ENCODE measurements around the gene ARID4B.

- TF ChIP-seq TRIM22 (IDR thresholded peaks at IDR 0.05) (no peak), TP53 (CRISPR knock-in tag; conservative IDR thresholded peaks at IDR 0.05) (no peak), ZNF549 (CRISPR knock-in tag; IDR thresholded peaks at IDR 0.05) (no peak), ATF1 (CRISPR knock-in tag; IDR thresholded peaks at IDR 0.05) (no peak), CREM (IDR thresholded peaks at IDR 0.05) (no peak), CREM (CRISPR knock-in tag; IDR thresholded peaks at IDR 0.05) (no peak), ARID2 (CRISPR knock-in tag; IDR thresholded peaks at IDR 0.05; ENCODE audit: borderline replicate concordance) (no peak), IKZF5 (CRISPR knock-in tag; IDR thresholded peaks at IDR 0.05) (no peak), ZNF83 (CRISPR knock-in tag; IDR thresholded peaks at IDR 0.05; ENCODE audit: borderline replicate concordance) (no peak), ZBTB7A (CRISPR knock-in tag; IDR thresholded peaks at IDR 0.05) (no peak)
- TF ChIP-seq, protein P1, sequence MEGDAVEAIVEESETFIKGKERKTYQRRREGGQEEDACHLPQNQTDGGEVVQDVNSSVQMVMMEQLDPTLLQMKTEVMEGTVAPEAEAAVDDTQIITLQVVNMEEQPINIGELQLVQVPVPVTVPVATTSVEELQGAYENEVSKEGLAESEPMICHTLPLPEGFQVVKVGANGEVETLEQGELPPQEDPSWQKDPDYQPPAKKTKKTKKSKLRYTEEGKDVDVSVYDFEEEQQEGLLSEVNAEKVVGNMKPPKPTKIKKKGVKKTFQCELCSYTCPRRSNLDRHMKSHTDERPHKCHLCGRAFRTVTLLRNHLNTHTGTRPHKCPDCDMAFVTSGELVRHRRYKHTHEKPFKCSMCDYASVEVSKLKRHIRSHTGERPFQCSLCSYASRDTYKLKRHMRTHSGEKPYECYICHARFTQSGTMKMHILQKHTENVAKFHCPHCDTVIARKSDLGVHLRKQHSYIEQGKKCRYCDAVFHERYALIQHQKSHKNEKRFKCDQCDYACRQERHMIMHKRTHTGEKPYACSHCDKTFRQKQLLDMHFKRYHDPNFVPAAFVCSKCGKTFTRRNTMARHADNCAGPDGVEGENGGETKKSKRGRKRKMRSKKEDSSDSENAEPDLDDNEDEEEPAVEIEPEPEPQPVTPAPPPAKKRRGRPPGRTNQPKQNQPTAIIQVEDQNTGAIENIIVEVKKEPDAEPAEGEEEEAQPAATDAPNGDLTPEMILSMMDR (CRISPR knock-in tag; IDR thresholded peaks at IDR 0.05), result no peak
- TF ChIP-seq, protein P2, sequence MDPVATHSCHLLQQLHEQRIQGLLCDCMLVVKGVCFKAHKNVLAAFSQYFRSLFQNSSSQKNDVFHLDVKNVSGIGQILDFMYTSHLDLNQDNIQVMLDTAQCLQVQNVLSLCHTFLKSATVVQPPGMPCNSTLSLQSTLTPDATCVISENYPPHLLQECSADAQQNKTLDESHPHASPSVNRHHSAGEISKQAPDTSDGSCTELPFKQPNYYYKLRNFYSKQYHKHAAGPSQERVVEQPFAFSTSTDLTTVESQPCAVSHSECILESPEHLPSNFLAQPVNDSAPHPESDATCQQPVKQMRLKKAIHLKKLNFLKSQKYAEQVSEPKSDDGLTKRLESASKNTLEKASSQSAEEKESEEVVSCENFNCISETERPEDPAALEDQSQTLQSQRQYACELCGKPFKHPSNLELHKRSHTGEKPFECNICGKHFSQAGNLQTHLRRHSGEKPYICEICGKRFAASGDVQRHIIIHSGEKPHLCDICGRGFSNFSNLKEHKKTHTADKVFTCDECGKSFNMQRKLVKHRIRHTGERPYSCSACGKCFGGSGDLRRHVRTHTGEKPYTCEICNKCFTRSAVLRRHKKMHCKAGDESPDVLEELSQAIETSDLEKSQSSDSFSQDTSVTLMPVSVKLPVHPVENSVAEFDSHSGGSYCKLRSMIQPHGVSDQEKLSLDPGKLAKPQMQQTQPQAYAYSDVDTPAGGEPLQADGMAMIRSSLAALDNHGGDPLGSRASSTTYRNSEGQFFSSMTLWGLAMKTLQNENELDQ (CRISPR knock-in tag; IDR thresholded peaks at IDR 0.05; ENCODE audit: borderline replicate concordance), result no peak
- TF ChIP-seq, protein P3, sequence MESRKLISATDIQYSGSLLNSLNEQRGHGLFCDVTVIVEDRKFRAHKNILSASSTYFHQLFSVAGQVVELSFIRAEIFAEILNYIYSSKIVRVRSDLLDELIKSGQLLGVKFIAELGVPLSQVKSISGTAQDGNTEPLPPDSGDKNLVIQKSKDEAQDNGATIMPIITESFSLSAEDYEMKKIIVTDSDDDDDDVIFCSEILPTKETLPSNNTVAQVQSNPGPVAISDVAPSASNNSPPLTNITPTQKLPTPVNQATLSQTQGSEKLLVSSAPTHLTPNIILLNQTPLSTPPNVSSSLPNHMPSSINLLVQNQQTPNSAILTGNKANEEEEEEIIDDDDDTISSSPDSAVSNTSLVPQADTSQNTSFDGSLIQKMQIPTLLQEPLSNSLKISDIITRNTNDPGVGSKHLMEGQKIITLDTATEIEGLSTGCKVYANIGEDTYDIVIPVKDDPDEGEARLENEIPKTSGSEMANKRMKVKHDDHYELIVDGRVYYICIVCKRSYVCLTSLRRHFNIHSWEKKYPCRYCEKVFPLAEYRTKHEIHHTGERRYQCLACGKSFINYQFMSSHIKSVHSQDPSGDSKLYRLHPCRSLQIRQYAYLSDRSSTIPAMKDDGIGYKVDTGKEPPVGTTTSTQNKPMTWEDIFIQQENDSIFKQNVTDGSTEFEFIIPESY (CRISPR knock-in tag; IDR thresholded peaks at IDR 0.05), result no peak
- TF ChIP-seq, protein P4, sequence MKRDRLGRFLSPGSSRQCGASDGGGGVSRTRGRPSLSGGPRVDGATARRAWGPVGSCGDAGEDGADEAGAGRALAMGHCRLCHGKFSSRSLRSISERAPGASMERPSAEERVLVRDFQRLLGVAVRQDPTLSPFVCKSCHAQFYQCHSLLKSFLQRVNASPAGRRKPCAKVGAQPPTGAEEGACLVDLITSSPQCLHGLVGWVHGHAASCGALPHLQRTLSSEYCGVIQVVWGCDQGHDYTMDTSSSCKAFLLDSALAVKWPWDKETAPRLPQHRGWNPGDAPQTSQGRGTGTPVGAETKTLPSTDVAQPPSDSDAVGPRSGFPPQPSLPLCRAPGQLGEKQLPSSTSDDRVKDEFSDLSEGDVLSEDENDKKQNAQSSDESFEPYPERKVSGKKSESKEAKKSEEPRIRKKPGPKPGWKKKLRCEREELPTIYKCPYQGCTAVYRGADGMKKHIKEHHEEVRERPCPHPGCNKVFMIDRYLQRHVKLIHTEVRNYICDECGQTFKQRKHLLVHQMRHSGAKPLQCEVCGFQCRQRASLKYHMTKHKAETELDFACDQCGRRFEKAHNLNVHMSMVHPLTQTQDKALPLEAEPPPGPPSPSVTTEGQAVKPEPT (CRISPR knock-in tag; IDR thresholded peaks at IDR 0.05; ENCODE audit: low read depth), result no peak
- TF ChIP-seq, protein P5, sequence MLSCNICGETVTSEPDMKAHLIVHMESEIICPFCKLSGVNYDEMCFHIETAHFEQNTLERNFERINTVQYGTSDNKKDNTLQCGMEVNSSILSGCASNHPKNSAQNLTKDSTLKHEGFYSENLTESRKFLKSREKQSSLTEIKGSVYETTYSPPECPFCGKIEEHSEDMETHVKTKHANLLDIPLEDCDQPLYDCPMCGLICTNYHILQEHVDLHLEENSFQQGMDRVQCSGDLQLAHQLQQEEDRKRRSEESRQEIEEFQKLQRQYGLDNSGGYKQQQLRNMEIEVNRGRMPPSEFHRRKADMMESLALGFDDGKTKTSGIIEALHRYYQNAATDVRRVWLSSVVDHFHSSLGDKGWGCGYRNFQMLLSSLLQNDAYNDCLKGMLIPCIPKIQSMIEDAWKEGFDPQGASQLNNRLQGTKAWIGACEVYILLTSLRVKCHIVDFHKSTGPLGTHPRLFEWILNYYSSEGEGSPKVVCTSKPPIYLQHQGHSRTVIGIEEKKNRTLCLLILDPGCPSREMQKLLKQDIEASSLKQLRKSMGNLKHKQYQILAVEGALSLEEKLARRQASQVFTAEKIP (CRISPR knock-in tag; IDR thresholded peaks at IDR 0.05; ENCODE audit: borderline replicate concordance), result no peak
These were observed 59.4 kb downstream of the ARID4B start for GRCh38 chr1:235268379-235269125.

Data from HepG2 (cell line).